Measurements from ENCODE around the gene ZNF668. TPM values are rescaled to one million over a fixed set of nuclear protein-coding genes. Genes with fewer than 3 reads are reported as not detected.
"Not testable (repeated sequence)": the region's sequence is repeated elsewhere in the genome, so short reads cannot be mapped to it uniquely, and the experiment has no call there.

The ZNF668 gene
- total and polyA plus RNA-seq, 8 donors = 5.7 to 14.2 (median 10.0) TPM; not detected in 1

GRCh38 chr16:31023627-31024226, 50.3 kb downstream of the ZNF668 start:
- H3K4me3 ChIP-seq = no peak overlapping the region
- no peak for TF ChIP-seq EP300 (IDR thresholded peaks at IDR 0.05)
- no peaks in the 10 kb centered on the region for H3K36me3 ChIP-seq
- H3K9me3 ChIP-seq = no peaks in the 10 kb centered on the region
- no peaks in the 10 kb centered on the region for H3K27me3 ChIP-seq
- no peak overlapping the region for H3K27ac ChIP-seq
- no peak for DNase-seq
- peaks cover 0 to 14% (median 4%) of the 10 kb centered on the region in 4 donors for H3K4me1 ChIP-seq
- 43 to 56% (median 51%) methylated on average over 6 of the region's 6 CpGs for WGBS, 5 donors
- intact Hi-C loops (cut with DNase I; ENCODE audit: low total_unique reads) = no loop called here

GRCh38 chr16:31023252-31023602, 50.8 kb downstream of the ZNF668 start:
- Histone ChIP-seq H3K36me3 (no peaks in the 10 kb centered on the region), H3K9me3 (no peaks in the 10 kb centered on the region), H3K4me3 (no peak overlapping the region), H3K4me1 (peaks cover 0 to 14% (median 4%) of the 10 kb centered on the region in 4 donors), H3K27me3 (no peaks in the 10 kb centered on the region), H3K27ac (peak overlapping the region in 1 of 5 donors; percentile 38)
- WGBS, 5 donors = 86 to 97% (median 89%) methylated on average over 4 of the region's 4 CpGs
- intact Hi-C loops (cut with DNase I; ENCODE audit: low total_unique reads) = no loop called here
- TF ChIP-seq POLR2AphosphoS5 (IDR thresholded peaks at IDR 0.05) = no peak
- TF ChIP-seq CTCF (IDR thresholded peaks at IDR 0.05) = no peak
- no peak for TF ChIP-seq EP300 (IDR thresholded peaks at IDR 0.05)
- TF ChIP-seq POLR2A (IDR thresholded peaks at IDR 0.05) = no peak
- DNase-seq = no peak

DNA sequence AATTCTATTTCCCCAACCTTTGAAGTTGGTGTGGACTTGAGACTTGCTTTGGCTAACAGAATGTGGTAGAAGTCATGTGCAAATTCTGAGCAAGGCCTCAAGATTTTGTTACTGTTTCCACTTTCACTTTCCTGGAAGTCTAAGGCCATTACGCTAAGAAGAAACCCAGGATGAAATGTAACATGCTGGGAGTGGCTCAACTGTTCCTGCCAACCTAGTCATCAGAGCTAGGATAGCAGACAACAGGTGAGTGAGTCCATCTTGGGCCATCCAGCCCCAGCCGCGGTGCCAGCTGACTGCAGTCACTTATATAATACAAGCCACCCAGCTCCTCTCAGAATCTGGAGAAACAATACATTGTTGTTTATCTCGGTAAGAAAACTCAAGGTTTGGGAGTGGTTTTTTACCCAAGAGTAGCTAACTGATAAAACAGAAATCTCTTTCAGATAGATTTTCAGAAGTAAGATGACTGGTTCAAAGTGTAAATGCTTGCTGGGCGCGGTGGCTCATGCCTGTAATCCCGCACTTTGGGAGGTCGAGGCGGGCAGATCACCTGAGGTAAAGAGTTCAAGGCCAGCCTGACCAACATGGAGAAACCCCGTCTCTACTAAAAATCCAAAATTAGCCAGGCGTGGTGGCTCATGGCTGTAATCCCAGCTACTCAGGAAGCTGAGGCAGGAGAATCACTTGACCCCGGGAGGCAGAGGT, 51.3 kb downstream of the ZNF668 start:
- DNase-seq = no peak
- H3K4me3 ChIP-seq = no peak overlapping the region
- H3K4me1 ChIP-seq = peaks cover 0 to 14% (median 4%) of the 10 kb centered on the region in 4 donors
- peaks cover 0 to under 1% (median 0%) of the 10 kb centered on the region in 3 donors for H3K27me3 ChIP-seq
- 41 to 57% (median 55%) methylated on average over 12 of the region's 12 CpGs for WGBS, 5 donors
- no peaks in the 10 kb centered on the region for H3K36me3 ChIP-seq
- H3K9me3 ChIP-seq = no peaks in the 10 kb centered on the region
- peak overlapping the region in 1 of 5 donors; percentile 38 for H3K27ac ChIP-seq
- intact Hi-C loops (cut with DNase I; ENCODE audit: low total_unique reads) = no loop called here
- TF ChIP-seq CTCF (IDR thresholded peaks at IDR 0.05) = no peak
- TF ChIP-seq POLR2AphosphoS5 (IDR thresholded peaks at IDR 0.05) = no peak
- TF ChIP-seq EP300 (IDR thresholded peaks at IDR 0.05) = no peak
- TF ChIP-seq POLR2A (IDR thresholded peaks at IDR 0.05) = no peak

- TF ChIP-seq EP300 (IDR thresholded peaks at IDR 0.05) (no peak), POLR2AphosphoS5 (IDR thresholded peaks at IDR 0.05) (no peak), POLR2A (IDR thresholded peaks at IDR 0.05) (no peak), CTCF (IDR thresholded peaks at IDR 0.05) (no peak)
- no peak for DNase-seq
- H3K27me3 ChIP-seq = peaks cover 0 to 18% (median 0%) of the 10 kb centered on the region in 3 donors
- intact Hi-C loops (cut with DNase I; ENCODE audit: low total_unique reads) = no loop called here
- peaks cover 0 to 14% (median 4%) of the 10 kb centered on the region in 4 donors for H3K4me1 ChIP-seq
- H3K27ac ChIP-seq = no peak overlapping the region
- no peaks in the 10 kb centered on the region for H3K9me3 ChIP-seq
- 89 to 96% (median 93%) methylated on average over 3 of the region's 3 CpGs for WGBS, 5 donors
- H3K36me3 ChIP-seq = no peaks in the 10 kb centered on the region
- H3K4me3 ChIP-seq = no peak overlapping the region
Measured at GRCh38 chr16:31020536-31020935, 53.5 kb downstream of the ZNF668 start.

DNA sequence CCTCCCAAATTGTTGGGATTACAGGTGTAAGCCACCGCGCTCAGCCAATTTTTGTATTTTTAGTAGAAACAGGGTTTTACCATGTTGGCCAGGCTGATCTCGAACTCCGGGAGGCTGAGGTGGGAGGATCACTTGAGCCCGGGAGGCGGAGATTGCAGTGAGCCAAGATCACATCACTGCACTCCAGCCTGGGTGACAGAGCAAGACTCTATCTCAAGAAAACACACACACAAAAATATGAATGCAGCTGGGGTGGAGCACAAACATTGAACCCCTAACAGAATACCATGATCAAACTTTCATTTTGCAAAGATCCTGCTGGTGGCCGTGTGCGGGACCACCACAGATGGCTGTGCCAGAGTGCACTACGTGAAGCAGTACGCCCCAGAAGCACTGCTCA, 56.3 kb downstream of the ZNF668 start:
- WGBS, 5 donors = 87 to 96% (median 93%) methylated on average over 10 of the region's 10 CpGs
- H3K9me3 ChIP-seq; H3K4me1 ChIP-seq; H3K4me3 ChIP-seq; H3K27ac ChIP-seq; DNase-seq; H3K36me3 ChIP-seq; intact Hi-C loops (cut with DNase I; ENCODE audit: low total_unique reads): not testable (repeated sequence)
- H3K27me3 ChIP-seq = peaks cover 0 to 34% (median 0%) of the 10 kb centered on the region in 3 donors

All from stomach (tissue), 9 donors.